GM21737 (cell line): ENCODE results near the gene RUNX1.

Experiments
- ATAC-seq: cut with Tn5 transposase; IDR thresholded peaks from one replicate; pipeline ENCODE4 v1.9.1; 2021; ENCODE audit warnings: mild to moderate bottlenecking, moderate library complexity; ENCODE audit not compliant: unreplicated experiment

Gene RUNX1

GRCh38 chr21:34886240-34887104, 162.6 kb downstream of the RUNX1 start:
- ATAC-seq, result no peak

GRCh38 chr21:34885626-34886239, 163.4 kb downstream of the RUNX1 start:
- ATAC-seq, result no peak

GRCh38 chr21:34885125-34885524, 164.0 kb downstream of the RUNX1 start:
- no peak for ATAC-seq

GRCh38 chr21:34884346-34884929, 164.7 kb downstream of the RUNX1 start:
- ATAC-seq, result no peak

GRCh38 chr21:34883491-34884271, 165.4 kb downstream of the RUNX1 start:
- no peak for ATAC-seq

GRCh38 chr21:34882719-34883131, 166.4 kb downstream of the RUNX1 start:
- no peak for ATAC-seq

GRCh38 chr21:34881839-34882371, 167.2 kb downstream of the RUNX1 start:
- ATAC-seq, result no peak

GRCh38 chr21:34881421-34881820, 167.7 kb downstream of the RUNX1 start:
- no peak for ATAC-seq

- ATAC-seq, result no peak
These were observed 168.7 kb downstream of the RUNX1 start for GRCh38 chr21:34880401-34880800.

GRCh38 chr21:34878940-34879339, 170.2 kb downstream of the RUNX1 start:
- no peak for ATAC-seq

GRCh38 chr21:34878501-34878900, 170.6 kb downstream of the RUNX1 start:
- no peak for ATAC-seq

GRCh38 chr21:34877485-34878128, 171.5 kb downstream of the RUNX1 start:
- ATAC-seq, result no peak

GRCh38 chr21:34875830-34876229, 173.3 kb downstream of the RUNX1 start:
- no peak for ATAC-seq

- ATAC-seq, result no peak
These were observed 174.2 kb downstream of the RUNX1 start for GRCh38 chr21:34874684-34875513.

- ATAC-seq, result no peak
These were observed 177.8 kb downstream of the RUNX1 start for GRCh38 chr21:34871026-34871908.

- ATAC-seq, result no peak
These were observed 178.9 kb downstream of the RUNX1 start for GRCh38 chr21:34870246-34870645.

- ATAC-seq, result no peak
These were observed 179.6 kb downstream of the RUNX1 start for GRCh38 chr21:34869545-34869944.

- no peak for ATAC-seq
These were observed 181.3 kb downstream of the RUNX1 start for GRCh38 chr21:34867785-34868184.
